Hematopoietic multipotent progenitor cell (in vitro differentiated cells): ENCODE data around the gene MYL5. TPM values are rescaled to one million over a fixed set of nuclear protein-coding genes. Genes with fewer than 3 reads are reported as not detected.
"Not testable (repeated sequence)": the region's sequence is repeated elsewhere in the genome, so short reads cannot be mapped to it uniquely, and the experiment has no call there.

Experiments used
- DNase-seq, 3 donors: peaks; one replicate each; pipeline ENCODE4 v3.0.0-alpha.2; 2011 to 2015; ENCODE audit warnings: low read depth in 2 of 3, low spot score in 2 of 3
- total RNA-seq: library from RNA; depleted of rRNA; stranded (reverse); fragments of >200 nt; gene quantifications from one replicate; pipeline ENCODE4 v1.2.3, GENCODE V29; 2012

MYL5 gene
- total RNA-seq, 1 donor, result 13.2 TPM

DNA sequence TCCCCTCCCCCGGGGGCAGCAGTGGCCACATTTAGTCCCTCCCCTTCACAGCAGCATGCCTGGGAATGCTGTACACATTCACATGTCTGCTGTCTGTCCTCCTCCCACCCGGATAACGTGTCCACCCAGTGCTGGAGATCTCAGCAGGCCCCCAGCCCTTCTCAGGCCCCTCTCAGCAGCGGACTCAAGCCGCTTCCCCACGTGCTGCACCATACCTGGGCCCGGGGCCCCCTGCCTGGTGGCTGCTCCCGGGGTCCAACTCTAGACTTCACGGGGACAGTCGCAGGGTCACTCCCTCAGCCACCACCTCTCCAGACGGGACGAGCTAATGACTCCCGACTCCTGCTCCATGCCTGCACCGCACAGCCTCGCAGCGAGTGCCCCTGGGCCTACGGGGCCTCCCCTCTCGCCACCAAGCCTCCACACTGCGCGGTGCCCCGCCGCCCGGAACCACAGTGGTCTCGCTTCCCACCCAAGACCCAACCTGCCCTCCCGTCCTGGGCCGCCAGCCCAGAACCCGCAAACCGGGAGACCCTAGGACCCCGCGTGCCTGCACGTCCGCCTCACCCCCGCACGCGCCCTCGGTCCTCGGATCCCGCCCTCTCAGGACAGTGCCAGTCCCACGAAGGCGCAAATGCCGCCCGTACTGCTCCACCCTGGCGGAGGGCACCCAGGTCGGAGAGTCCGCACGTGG lies 30.0 kb downstream of the MYL5 start:
- no peak for DNase-seq

DNA sequence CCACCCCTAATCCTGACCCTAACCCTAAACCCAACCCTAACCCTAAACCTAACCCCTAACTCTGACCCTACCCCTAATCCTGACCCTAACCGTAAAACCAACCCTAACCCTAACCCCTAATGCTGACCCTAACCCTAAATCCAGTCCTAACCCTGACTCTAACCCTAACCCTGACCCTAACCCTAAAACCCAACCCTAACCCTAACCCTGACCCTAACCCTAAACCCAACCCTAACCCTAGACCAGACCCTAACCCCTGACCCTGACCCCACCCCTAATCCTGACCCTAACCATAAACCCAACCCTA lies 30.6 kb downstream of the MYL5 start:
- no peak for DNase-seq

DNA sequence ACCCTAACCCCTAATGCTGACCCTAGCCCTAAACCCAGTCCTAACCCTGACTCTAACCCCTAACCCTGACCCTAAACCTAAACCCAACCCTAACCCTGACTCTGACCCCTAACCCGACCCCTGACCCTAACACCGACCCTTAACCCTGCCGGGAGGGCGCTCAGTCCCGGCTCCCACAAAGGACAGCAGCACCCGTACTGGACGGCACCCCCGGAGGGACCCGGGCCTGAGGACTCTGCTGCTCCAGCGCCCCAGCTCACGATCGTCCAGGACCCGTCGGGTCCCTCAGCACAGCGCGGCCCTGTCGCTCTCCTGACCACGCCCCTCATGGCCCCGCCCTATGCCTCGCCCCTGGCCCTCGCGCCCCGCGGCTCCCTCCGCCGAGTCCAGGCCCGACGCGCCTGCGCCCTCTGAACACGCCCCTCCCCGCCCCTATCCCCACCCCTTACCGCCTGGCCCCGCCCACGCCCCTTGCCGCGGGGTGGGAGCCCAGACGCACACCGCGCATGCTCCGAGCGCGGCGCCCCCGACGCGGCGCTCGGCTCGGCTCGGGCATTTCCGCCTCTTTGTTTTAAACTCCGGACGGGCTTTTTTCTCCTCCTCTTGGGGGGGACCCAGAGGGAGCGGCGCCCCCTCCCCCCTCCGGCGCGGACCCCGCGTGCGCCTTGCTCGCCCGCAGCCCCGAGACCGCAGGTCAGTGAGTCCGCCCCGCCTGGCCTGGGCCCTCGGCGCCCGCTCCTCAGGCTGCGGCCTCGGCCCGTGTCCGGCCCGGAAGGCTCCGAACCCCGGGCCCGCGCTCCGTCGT lies 31.1 kb downstream of the MYL5 start, which contains the start of gene PCGF3:
PCGF3 (plus strand) TSS at position 555 of the 805 bp plus-strand sequence. CDS start 27,849 bp downstream, outside the sequence.
- peak; percentile 86 to 96 (median 94) for DNase-seq

DNA sequence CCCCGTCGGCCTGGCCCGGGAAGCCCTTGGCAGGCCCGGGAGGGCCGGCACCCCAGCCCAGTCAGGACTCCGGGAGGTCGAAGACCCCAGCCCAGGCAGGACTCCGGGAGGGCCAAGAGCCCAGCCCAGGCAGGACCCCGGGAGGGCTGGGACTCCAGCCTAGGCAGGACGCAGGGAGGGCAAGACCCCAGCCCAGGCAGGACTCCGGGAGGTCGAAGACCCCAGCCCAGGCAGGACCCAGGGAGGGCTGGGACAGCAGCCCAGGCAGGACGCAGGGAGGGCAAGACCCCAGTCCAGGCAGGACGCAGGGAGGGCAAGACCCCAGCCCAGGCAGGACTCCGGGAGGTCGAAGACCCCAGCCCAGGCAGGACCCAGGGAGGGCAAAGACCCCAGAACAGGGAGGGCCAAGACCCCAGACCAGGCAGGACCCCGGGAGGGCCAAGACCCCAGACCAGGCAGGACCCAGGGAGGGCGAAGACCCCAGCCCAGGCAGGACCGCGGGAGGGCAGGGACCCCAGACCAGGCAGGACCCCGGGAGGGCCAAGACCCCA lies 31.8 kb downstream of the MYL5 start:
- DNase-seq, result not testable (repeated sequence)

- DNase-seq, result no peak
These were observed 32.7 kb downstream of the MYL5 start for GRCh38 chr4:706834-707598.

GRCh38 chr4:707929-708630 lies 33.7 kb downstream of the MYL5 start:
- DNase-seq, result no peak

DNA sequence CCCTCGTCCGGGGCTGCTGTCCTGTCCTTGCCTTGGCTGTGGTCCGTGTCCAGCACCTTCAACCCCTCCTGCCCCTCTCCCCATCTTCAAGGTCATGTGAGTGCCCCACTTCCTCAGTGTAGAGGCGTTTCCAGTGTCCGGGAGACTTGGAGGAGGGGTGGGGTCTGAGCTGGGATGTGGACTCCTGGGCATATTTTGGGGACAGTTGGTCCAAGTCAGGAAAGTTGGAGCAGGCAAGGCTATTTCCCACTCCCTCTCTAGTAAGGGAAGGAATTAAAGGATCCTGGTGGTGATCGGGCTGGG lies 34.2 kb downstream of the MYL5 start:
- no peak for DNase-seq

DNA sequence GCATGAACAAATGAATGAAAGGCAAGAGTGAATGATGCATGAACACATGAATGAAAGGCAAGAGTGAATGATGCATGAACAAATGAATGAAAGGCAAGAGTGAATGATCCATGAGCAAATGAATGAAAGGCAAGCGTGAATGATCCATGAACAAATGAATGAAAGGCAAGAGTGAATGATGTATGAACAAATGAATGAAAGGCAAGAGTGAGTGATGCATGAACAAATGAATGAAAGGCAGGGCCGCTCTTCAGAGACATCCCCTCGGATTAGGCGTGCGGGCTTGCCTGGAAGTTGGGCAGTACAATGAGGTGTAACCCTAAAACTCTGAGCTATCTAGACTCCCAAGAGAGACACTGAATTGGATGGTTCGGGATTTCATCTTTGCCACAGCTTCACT lies 35.0 kb downstream of the MYL5 start:
- DNase-seq, result no peak

- DNase-seq, result no peak
These were observed 35.8 kb downstream of the MYL5 start for GRCh38 chr4:710116-710515.

GRCh38 chr4:710916-711315 lies 36.6 kb downstream of the MYL5 start:
- DNase-seq, result no peak

DNA sequence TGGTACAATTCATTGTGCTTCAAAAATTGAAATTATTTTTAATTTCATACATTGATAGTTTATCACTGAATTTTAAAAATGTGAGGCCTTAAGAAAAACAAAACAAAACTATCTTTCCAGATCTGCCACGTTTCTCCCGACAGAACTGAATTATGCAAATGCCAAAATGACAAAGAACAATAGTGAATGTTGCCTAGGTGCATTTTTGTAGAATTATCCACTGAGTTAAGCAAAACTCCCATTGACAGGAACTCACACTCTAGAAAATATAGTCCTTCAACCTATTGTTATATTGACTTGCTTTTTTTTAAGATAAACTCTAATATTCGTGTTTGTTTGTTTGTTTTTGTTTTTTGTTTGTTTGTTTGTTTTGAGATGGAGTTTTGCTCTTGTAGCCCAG lies 37.8 kb downstream of the MYL5 start:
- no peak for DNase-seq

DNA sequence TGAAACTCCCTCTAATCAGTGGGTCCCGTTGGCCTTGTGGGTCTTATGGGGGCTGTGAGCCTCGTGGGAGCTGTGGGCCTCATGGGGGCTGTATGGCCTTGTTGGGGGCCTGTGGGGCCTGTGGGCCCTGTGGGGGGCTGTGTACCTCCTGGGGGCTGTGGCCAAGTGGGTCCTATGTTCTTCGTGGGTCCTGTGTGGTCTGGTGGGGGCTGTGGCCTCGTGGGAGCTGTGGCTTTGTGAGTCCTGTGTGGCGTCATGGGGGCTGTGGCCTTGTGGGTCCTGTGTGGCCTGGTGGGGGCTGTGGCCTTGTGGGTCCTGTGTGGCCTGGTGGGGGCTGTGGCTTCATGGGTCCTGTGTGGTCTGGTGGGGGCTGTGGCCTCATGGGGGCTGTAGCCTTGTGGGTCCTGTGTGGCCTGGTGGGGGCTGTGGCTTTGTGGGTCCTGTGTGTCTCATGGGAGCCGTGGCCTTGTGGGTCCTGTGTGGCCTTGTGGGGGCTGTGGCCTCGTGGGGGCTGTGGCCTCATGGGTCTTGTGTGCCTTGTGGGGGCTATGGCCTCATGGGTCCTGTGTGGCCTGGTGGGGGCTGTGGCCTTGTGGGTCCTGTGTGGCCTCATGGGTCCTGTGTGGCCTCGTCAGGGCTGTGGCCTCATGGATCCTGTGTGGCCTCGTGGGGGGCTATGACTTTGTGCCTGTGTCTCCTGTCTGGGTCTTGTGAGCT lies 38.7 kb downstream of the MYL5 start:
- DNase-seq, result no peak

DNA sequence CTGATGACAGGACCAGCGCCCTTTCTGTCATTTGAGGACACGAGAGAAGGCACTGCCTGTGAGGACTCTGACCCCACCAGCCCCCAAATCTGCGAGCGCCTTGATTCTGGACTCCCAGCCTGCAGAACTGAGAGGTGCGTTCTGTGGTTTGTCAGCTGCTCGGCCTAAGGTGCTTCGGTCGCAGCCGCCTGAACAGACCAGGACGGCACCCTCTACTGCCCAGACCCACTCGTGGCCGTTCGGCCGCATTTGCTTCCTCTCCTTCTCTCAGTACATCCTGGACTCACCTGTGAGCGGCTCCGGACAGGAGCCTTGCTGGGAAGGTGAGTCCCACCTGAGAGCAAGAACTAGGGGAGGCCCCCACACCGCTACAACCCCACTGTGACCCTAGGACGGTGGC lies 39.7 kb downstream of the MYL5 start:
- no peak for DNase-seq

DNA sequence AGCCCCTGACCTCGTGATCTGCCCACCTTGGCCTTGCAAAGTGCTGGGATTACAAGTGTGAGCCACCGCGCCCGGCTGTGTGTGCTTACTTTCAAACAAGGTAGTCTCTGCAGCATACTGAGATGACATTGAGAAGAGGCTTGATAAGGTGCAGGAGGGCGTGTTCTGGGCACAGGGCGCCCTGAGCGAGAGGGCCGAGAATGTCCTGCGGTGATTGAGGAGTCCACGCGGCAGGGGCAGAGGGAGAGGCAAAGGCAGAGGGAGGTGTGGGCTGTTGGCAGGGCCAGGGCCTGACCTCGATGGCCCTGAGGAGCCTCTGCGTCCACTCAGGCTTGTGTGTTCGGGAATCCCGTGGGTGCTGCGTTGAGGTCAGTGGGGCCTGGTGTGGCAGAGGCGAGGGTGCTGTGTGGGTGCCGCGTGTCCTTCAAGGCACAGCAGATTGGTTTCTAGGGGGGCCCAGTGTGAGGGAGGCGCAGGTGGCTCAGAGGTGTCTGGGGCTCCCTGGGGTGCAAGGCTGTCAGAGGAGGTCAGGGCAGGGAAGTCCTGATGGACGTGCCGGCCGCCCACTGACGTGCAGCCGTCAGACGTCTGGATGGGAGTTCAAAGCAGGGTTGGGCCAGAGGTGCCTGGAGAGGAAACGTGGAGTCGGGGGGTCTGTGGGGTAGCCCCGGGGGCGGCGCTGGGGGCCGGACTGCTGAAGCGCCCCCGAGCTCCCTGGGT lies 43.4 kb downstream of the MYL5 start:
- DNase-seq, result no peak

DNA sequence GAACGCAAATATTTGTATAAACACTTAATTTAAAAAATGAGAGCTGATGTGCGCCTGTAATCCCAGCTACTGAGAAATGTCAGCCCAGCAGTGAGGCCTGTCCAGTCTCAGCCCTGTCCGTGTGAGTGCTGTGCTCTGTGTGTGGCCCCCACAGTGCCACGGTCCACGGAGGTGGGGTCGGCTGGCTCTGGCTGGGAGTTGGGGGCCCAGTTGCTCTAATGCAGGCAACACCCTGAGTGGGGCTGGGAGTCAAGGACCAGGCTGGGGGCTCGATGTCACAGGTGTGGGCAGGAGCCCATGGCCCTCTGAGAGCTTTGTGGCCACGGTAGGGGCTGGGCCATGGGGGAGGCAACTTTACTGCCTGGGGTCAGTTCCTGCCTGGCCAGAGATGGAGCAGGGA lies 44.1 kb downstream of the MYL5 start:
- DNase-seq, result no peak

GRCh38 chr4:720111-720860 lies 45.9 kb downstream of the MYL5 start:
- DNase-seq, result no peak

DNA sequence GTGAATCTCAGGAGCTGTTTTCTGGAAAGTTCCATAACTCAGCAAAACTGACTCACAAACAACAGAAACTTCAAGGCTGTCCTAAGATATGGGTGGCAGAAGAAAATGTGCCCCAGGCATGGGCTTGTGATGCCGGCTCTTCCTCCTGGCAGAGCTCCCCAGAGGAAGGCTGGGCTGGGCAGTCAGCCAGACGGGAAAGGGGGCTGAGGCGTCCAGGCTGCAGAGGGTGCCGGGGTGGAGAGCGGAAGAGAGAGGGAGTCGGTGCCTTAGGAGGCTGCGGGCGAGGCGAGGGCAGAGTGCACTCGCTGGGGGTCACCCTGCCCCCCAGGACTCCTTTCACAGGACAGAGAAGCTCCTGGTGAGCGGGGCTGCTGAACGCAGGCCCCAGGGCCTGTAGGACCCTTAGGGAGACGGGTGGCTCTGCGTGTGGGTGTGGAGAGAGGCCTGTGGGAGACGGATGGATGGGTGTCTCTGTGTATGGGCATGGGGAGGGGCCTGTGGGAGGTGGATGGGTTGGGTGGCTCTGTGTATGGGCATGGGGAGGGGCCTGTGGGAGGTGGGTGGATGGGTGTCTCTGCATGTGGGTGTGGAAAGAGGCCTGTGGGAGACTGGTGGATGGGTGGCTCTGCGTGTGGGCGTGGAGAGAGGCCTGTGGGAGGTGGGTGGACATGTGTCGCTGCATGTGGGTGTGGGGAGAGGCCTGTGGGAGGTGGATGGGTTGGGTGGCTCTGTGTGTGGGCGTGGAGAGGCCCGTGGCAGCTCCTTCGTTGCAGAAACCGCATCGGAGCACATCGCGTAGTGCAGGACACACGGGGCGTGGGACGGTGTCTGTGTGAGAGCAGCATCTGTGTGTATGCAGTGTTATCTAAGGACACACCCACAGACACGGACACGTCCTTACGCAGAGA lies 47.2 kb downstream of the MYL5 start:
- peak in 1 of 3 donors; percentile 12 for DNase-seq
